Stimulated activated CD4-positive, alpha-beta T cell treated with anti-CD3 and anti-CD28 coated beads, Interleukin-4, amount 100 ng/mL, for 1 hour (primary cell): ENCODE results near the gene BTN2A1.
"Not testable (repeated sequence)": the region's sequence is repeated elsewhere in the genome, so short reads cannot be mapped to it uniquely, and the experiment has no call there.

Source experiments
- DNase-seq: peaks from one replicate; pipeline ENCODE4 v3.0.0-alpha.2; 2020

BTN2A1 gene

GRCh38 chr6:26500102-26500501, 42.3 kb downstream of the BTN2A1 start, which contains the start of gene BTN1A1:
BTN1A1 (plus strand) TSS chr6:26500303; CDS start chr6:26501287, 984 bp downstream.
- DNase-seq = no peak

- DNase-seq = peak; percentile 36
Measured at GRCh38 chr6:26501482-26501986, 43.8 kb downstream of the BTN2A1 start.

GRCh38 chr6:26502165-26502564, 44.4 kb downstream of the BTN2A1 start:
- no peak for DNase-seq

- DNase-seq = no peak
Measured at GRCh38 chr6:26502626-26503025, 44.9 kb downstream of the BTN2A1 start.

- no peak for DNase-seq
Measured at GRCh38 chr6:26507658-26508057, 49.9 kb downstream of the BTN2A1 start.

- DNase-seq = not testable (repeated sequence)
Measured at GRCh38 chr6:26511033-26511432, 53.3 kb downstream of the BTN2A1 start.

- no peak for DNase-seq
Measured at GRCh38 chr6:26514984-26515383, 57.2 kb downstream of the BTN2A1 start.

- no peak for DNase-seq
Measured at GRCh38 chr6:26516481-26517427, 59.0 kb downstream of the BTN2A1 start.
